GM18868 (cell line): ENCODE results near the gene PRMT5.
"Not testable (repeated sequence)": the region's sequence is repeated elsewhere in the genome, so short reads cannot be mapped to it uniquely, and the experiment has no call there.

ENCODE experiments used
- ATAC-seq: cut with Tn5 transposase; IDR thresholded peaks from one replicate; pipeline ENCODE4 v1.9.1; 2021; ENCODE audit warnings: mild to moderate bottlenecking, moderate library complexity; ENCODE audit not compliant: unreplicated experiment

The PRMT5 gene

DNA sequence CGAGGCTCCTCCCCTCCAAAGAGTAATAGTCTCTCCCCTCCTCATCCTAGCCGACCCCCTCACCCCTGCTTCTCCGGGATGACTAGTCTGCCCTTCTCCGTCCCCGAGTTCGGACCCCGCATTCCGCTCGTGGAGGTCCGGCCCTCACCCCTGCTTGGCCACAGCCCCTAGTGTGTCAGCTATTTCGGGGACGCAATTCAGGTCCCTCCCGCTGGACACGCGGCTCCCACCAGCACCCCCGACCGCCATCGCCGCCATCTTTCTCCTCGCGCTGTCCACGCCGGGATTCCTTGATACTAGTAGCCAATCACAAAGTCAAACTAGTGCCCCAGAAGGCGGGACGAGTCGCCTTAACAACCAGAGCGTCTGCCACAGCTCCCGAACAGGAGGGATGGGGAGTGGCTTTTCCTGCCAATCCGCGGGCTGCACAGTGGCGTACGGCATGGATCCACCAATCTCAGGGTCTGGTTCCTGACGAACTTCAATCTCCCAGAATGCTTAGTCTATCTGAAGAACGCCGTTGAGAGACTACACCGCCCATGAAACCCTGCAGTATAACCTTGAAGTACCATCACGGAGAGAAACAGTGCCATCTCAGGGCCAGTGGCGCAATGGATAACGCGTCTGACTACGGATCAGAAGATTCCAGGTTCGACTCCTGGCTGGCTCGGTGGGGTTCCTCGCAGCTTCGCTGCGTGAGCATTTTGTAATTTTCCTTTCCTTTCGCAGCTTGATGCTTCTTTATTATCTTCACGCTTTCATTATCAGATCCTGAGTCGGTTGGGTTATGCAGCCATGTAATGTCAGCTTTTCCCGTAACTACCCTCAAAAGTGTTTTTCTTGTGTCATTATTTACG, at the start of gene PRMT5:
Gene PRMT5 (minus strand): TSS at position 273 of the 857 bp plus-strand sequence. CDS start 15 bp downstream, at position 258.
- peak; percentile 92 for ATAC-seq

GRCh38 chr14:22978487-22978837, 49.3 kb upstream of the PRMT5 start:
- ATAC-seq, result no peak

DNA sequence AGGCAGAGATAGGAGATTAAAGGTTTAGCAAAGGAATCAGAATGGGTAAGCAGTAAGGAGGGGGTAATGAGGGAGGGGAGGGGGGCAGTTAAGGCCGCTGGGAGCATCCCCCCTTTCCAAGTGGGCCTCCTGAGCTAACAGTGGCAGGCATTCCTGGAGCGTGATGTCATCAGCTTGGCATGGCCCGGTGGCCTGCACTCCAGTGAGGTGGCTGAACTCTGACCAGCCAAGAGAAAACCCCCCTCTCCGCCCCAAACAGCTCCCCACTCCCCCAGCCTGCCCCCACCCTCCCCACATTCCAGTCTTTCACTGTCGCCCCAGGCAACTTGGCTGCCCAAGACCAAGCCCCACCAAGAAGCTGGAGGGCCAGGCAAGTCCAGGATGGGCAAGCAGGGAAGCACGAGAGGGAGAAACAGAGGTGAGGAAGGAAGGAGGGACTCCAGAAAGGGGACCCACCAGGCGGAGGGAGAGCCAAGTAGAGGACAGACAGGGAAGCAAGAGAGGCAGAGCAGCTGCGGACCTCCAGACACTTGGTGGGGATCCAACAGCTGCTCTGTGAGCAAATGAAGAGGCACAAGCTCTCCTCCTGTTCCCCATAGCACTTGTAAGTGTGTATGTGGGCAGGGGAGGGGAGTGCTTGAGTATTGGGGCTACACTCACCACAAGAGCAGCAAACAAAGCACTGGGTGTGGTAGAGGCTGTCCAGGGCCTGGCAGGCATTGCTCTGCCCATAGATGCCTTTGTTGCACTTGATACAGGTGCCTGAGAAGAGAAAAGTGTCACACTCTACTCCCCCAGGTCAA, 48.7 kb upstream of the PRMT5 start:
- no peak for ATAC-seq

GRCh38 chr14:22977434-22977683, 48.2 kb upstream of the PRMT5 start:
- ATAC-seq, result no peak

- no peak for ATAC-seq
Measured at GRCh38 chr14:22976620-22977433, 47.7 kb upstream of the PRMT5 start.

- ATAC-seq, result no peak
Measured at GRCh38 chr14:22974530-22975313, 45.5 kb upstream of the PRMT5 start.

- ATAC-seq, result no peak
Measured at GRCh38 chr14:22973217-22974032, 44.2 kb upstream of the PRMT5 start.

GRCh38 chr14:22972313-22972930, 43.2 kb upstream of the PRMT5 start:
- ATAC-seq, result no peak

- ATAC-seq, result no peak
Measured at GRCh38 chr14:22971152-22971551, 42.0 kb upstream of the PRMT5 start.

DNA sequence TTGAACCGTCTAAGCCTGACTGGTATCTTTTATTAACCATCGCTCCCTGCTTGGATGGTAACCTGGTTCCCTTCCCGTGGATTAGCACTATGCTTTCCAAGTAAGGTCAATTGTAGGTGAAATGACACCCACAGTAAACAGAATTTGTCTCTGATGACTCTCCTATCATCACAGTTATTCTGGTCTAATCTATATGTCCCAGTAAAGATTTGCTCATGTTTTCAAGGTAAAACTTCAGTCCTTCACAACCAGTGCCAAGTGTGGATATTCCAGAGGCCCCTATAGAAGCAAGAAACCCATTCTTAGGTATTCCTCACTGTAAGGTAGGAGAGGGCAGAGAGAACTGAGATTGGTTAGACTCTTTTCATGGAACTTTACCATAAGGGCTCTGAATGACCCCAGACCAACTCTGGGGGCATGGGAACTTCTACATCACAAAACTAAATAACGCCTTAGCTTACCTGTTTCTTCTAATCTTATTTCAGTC, 37.6 kb upstream of the PRMT5 start:
- ATAC-seq, result no peak

DNA sequence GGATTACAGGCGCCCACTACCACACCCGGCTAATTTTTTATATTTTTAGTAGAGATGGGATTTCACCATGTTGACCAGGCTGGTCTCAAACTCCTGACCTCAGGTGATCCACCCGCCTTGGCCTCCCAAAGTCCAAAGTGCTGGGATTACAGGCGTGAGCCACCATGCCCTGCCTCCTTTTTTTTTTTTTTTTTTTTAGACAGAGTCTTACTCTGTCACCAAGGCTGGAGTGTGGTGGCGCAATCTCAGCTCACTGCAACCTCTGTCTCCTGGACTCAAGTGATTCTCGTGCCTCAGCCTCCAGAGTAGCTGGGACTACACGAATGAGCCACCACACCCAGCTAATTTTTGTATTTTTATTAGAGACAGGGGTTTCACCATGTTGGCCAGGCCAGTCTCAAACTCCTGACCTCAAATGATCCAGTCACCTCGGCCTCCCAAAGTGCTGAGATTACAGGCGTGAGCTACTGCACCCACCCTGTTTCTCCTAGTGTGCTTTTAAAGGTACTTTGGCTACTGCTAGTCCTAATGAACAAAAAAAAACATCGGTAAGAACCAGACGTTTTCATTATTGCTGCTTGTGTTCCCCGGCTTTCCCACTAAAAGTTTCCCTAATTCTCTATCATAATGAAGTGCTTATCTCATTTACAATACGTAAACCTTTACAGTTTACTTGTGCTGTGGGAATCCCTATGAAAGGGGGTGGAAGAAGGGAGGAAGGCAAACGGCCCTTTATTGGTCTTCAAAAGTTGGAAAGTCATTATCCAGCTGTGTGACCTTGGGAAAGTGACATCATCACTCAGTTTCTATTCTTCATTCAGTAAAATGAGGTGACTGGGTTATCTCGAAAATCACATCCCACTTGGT, 37.0 kb upstream of the PRMT5 start:
- ATAC-seq, result not testable (repeated sequence)

- ATAC-seq, result no peak
Measured at GRCh38 chr14:22962061-22962676, 33.0 kb upstream of the PRMT5 start.

DNA sequence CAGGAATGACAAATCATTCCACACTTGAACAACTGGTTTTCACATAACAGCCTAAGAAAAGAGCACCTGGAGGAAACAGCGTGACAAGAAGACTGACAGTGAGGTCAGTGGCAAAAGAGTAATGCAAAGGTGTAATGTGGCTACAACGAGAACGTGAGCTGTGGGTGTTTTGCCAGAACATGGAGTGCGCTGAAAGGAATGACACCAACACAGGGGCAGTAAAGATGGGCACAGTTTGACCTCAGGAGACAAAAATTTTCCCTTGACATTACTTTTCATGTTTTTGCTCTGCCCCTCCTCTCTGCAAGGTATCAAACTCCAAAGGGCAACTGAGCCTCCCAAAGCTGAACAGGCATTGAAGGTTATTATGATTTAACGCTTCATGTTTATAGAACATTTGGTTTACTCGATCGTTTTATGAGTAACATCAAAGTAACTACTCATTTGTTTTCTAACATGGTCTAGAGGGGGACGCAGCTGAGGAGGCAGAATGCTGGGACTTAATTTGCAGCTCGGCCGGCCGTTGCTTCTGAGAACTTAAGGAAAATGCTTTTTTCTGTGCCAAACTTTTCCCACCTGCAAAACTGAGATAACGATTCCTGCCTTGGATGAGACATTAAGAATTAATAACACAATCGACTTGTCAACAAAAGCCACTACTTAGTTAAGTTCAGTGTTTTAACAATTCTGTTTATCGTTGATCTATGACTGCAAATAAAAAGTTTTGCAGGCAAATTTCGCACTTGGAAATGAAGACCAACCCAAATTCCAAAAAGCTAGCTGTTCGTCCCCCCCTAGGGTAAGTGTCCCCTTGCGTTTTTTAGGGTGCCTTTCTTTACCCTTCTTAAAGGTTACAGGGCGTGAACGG, 26.8 kb upstream of the PRMT5 start:
- no peak for ATAC-seq

- no peak for ATAC-seq
Measured at GRCh38 chr14:22952418-22952817, 23.2 kb upstream of the PRMT5 start.

DNA sequence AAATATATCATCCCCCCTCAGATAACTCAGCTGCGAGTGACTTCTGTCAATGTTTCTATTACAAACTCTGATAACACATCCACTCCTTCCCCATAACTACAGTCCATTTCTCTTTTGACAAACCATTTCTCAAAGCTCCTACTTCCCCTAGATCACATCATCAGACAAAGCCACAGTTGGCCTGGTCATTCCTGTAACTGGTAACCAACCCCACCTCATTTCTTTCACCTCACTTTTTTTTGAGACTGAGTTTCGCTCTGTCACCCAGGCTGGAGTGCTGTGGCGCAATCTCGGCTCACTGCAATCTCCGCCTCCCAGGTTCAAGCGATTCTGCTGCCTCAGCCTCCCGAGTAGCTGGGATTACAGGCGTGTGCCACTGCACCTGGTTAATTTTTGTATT, 22.6 kb upstream of the PRMT5 start:
- not testable (repeated sequence) for ATAC-seq

GRCh38 chr14:22945642-22946041, 16.5 kb upstream of the PRMT5 start:
- no peak for ATAC-seq

GRCh38 chr14:22939684-22940083, 10.5 kb upstream of the PRMT5 start:
- no peak for ATAC-seq
